Ectodermal cell (in vitro differentiated cells): ENCODE results near the gene CKAP4.

Source experiments
- H3K27ac ChIP-seq: 2 replicates; pipeline ENCODE4 v1.7.0; 2013; ENCODE audit warnings: mild to moderate bottlenecking, low read depth, low read length; ENCODE audit not compliant: insufficient read depth, poor library complexity, severe bottlenecking
- H3K27me3 ChIP-seq: 2 replicates; pipeline ENCODE4 v1.7.0; 2013; ENCODE audit warnings: mild to moderate bottlenecking, low read length; ENCODE audit not compliant: insufficient read depth, control insufficient read depth, poor library complexity, severe bottlenecking
- H3K36me3 ChIP-seq: one replicate; pipeline ENCODE4 v1.7.0; 2013; ENCODE audit warnings: low read length; ENCODE audit not compliant: control insufficient read depth, insufficient read depth
- H3K4me1 ChIP-seq: one replicate; pipeline ENCODE4 v1.7.0; 2013; ENCODE audit warnings: low read length; ENCODE audit not compliant: control insufficient read depth, insufficient read depth
- H3K4me3 ChIP-seq: 2 replicates; pipeline ENCODE4 v1.7.0; 2013; ENCODE audit warnings: low read depth, low read length, control low read depth; ENCODE audit not compliant: insufficient read depth
- H3K9me3 ChIP-seq: 2 replicates; pipeline ENCODE4 v1.7.0; 2013; ENCODE audit warnings: mild to moderate bottlenecking, low read length, moderate library complexity; ENCODE audit not compliant: control insufficient read depth
- WGBS, 2 experiments: methylation state at CpG; one replicate each; pipeline ENCODE4 v1.1.7; 2013; ENCODE audit warnings: missing lambda C conversion rate in 2 of 2; 5-methylcytosine and 5-hydroxymethylcytosine counted together

Gene CKAP4

DNA sequence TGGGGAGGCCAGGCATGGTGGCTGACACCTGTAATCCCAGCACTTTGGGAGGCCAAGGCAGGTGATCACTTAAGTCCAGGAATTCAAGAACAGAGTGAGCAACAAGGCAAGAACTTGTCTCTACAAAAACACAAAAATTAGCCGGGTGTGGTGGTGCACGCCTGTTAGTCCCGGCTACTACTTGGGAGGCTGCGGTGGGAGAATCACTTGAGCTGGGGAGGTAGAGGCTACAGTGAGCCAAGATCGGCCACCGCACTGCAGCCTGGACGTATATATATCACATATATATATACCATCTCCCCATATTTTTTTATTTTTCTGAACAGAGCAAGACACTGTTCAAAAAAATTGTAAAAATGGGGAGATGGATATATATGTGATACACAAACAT, 19.5 kb downstream of the CKAP4 start:
- Histone ChIP-seq H3K9me3 (no peaks in the 10 kb centered on the region), H3K4me1 (peaks cover 6% of the 10 kb centered on the region), H3K27ac (no peak overlapping the region), H3K27me3 (no peaks in the 10 kb centered on the region), H3K36me3 (no peaks in the 10 kb centered on the region), H3K4me3 (no peak overlapping the region)
- 89 to 91% methylated on average over 6 of the region's 7 CpGs for WGBS, 2 experiments

DNA sequence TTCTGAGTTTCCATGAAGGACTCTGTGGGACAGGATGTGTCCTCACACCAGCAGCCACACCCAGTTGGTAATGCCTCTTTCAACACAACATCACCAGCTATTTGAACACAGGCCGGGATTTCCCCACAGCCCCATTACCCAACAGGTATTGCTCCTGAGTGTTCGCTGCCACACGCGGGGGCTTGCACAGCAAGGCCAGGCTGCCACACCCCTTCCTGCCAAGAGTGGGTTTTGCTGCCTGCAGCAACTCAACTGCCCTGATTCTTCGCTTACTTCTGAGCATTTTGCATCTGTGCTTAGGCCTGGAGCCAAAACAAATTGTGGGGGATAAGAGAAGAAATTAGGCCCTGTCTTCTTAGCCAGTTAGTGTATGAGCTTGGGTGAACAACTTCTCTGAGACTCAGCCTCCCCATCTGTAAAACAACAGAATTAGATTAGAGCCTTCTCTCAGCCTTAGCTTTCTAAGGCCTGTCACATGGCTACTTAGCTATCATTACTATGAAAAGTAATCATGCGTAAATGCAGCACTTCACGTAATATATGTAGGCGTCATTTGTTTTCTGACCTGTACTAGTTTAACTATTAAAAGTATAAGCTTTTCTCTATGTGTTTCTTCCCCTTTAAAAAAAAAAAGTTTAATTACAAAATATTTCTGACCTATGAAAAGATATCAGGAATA, 20.0 kb downstream of the CKAP4 start:
- Histone ChIP-seq H3K4me1 (peaks cover 6% of the 10 kb centered on the region), H3K36me3 (no peaks in the 10 kb centered on the region), H3K4me3 (no peak overlapping the region), H3K27me3 (no peaks in the 10 kb centered on the region), H3K27ac (no peak overlapping the region), H3K9me3 (no peaks in the 10 kb centered on the region)
- WGBS, 2 experiments = 96% methylated on average over 8 of the region's 8 CpGs

DNA sequence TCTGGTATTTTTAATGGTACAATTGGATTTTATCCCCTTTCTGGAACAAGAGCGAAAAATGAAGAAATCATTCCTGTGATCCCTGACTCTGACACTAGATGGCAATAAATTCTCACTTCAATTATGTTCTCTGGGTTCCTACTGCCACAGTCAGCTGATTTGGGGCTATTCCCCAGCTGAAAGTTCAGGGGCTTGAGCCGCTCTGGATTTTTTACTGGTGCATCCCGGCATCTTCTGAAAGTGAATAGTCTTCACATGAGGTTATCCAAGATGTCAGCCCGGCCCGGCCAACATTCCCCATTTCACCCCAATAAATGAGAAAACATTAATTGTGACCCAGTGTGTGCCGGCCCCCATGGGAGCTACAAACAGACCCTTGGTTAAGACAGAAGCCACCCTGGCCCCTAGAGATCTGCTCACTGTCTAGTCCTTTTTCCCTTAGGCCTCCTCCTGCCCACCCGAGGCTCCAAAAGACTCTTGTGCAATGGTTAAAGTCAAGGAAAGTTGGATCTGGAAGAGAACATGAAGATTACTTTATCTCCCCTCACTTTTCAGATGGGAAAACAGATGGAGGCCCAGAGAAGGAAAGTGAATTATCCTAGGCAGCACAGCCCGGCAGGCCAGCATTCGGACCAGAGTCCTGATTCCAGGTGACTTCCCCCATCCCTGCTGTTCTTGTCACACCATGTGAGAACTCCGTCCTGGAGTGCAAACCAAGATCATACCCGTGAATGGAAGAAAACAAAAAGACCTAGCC, 20.8 kb downstream of the CKAP4 start:
- no peaks in the 10 kb centered on the region for H3K9me3 ChIP-seq
- 71 to 74% methylated on average over 11 of the region's 11 CpGs for WGBS, 2 experiments
- H3K4me3 ChIP-seq = no peak overlapping the region
- no peaks in the 10 kb centered on the region for H3K27me3 ChIP-seq
- H3K4me1 ChIP-seq = peaks cover 6% of the 10 kb centered on the region
- H3K36me3 ChIP-seq = no peaks in the 10 kb centered on the region
- no peak overlapping the region for H3K27ac ChIP-seq

DNA sequence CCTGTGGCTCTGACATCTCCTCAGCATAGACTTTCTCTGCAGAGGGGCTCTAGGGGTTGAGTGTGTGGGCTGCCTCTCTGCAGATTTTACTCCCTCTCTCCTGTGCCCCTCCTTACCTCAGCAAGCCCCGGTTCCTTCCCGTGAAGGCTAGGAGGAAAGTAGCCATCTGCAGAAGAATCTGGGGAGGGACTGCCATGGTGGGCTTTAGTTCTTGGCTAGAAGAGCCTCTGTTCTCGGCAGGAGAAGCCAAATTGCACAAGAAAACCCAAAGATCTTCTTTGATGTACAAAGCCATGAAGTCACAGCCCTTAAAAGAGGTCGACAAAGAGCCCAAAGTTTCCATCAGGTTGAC, 23.5 kb downstream of the CKAP4 start:
- no peaks in the 10 kb centered on the region for H3K27me3 ChIP-seq
- H3K4me3 ChIP-seq = no peak overlapping the region
- H3K27ac ChIP-seq = no peak overlapping the region
- peaks cover 6% of the 10 kb centered on the region for H3K4me1 ChIP-seq
- WGBS, 2 experiments = 39 to 48% methylated on average over 4 of the region's 4 CpGs
- no peaks in the 10 kb centered on the region for H3K9me3 ChIP-seq
- H3K36me3 ChIP-seq = no peaks in the 10 kb centered on the region

DNA sequence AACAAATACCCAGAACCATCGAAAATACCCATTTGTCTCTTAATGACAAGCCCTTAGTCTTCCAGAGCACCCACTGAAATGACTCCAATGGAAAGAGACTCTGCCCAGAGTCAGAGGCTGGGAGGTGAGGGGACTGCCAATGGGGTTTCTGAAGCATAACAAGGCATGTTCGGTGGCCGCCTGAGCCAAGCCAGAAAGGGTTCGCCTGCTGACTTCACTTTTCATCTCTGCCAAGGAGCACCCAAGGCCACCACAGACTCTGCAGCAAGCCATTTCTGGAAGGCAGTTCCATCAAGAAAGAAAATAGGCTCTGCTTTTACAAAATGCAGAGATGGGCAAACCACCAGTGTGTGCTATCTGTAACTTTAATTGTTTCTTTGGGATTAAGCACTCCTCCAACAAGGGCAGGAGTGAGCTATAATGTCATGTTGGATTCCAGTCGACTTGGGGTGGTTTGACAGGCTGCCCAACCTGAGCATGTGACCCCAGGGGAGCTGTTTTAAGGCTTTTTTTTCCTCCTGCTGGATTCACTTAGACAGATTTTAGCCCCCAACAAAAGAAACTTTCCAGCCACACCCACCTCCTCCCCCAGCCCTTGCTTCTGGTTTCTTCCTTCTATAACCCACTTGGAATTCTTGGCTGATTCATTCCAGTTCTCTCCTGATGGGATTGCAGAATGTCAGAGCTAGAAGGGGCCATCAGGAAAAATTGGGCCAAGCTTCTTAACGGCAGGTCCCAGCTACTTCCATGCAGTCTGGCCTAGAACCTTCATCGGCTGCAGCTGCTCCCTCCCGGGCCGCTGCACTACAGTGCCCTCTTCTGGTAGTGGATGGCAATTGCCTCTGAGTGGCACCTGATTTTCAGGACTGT, 24.1 kb downstream of the CKAP4 start:
- 49 to 51% methylated on average over 9 of the region's 9 CpGs for WGBS, 2 experiments
- peaks cover 6% of the 10 kb centered on the region for H3K4me1 ChIP-seq
- no peaks in the 10 kb centered on the region for H3K36me3 ChIP-seq
- no peaks in the 10 kb centered on the region for H3K9me3 ChIP-seq
- H3K27me3 ChIP-seq = no peaks in the 10 kb centered on the region
- no peak overlapping the region for H3K27ac ChIP-seq
- H3K4me3 ChIP-seq = no peak overlapping the region

DNA sequence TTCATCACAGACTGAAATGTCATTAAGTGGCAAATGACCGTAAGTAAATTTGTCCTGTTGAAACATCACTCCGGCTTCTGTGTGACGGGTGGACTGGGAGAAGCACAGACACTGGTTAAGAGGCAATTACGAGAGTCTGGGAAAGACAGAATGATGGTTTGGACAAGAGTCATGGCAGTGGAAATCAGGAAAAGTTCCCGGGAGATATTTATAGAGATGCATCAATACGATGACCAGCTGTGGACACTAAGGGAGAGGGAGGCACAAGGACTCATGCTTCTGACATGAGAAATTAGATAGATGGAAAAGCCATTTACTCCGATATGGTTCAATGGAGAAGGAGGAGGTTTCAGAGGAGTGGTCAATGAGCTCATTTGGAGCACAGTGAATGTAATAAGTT, 27.3 kb downstream of the CKAP4 start:
- H3K9me3 ChIP-seq = no peaks in the 10 kb centered on the region
- 94 to 96% methylated on average over 7 of the region's 7 CpGs for WGBS, 2 experiments
- H3K27me3 ChIP-seq = no peaks in the 10 kb centered on the region
- no peak overlapping the region for H3K27ac ChIP-seq
- peaks cover 6% of the 10 kb centered on the region for H3K4me1 ChIP-seq
- no peak overlapping the region for H3K4me3 ChIP-seq
- H3K36me3 ChIP-seq = no peaks in the 10 kb centered on the region

DNA sequence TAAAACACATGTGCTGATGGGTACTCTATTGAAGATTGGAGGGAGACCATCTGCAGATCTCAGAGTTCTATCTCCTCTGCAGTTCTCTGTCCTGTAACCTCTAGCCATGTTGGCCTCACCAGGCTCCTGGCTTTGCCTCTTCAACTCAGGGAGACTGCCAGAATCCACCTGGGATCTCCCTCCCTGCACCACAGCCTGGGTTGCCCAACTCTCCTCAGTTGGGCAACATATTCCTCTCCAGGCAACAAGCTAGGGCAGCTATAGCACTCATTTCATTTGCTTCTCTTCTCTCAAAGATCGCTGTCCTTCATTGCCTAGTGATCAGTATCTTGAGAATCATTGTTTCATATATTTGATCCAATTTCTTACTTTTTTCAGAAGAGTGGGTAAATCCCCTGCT, 28.8 kb downstream of the CKAP4 start:
- Histone ChIP-seq H3K36me3 (no peaks in the 10 kb centered on the region), H3K27ac (no peak overlapping the region), H3K4me3 (no peak overlapping the region), H3K27me3 (no peaks in the 10 kb centered on the region), H3K9me3 (no peaks in the 10 kb centered on the region), H3K4me1 (peaks cover 6% of the 10 kb centered on the region)
- 100% methylated on average over 1 of the region's 1 CpG for WGBS, 2 experiments

DNA sequence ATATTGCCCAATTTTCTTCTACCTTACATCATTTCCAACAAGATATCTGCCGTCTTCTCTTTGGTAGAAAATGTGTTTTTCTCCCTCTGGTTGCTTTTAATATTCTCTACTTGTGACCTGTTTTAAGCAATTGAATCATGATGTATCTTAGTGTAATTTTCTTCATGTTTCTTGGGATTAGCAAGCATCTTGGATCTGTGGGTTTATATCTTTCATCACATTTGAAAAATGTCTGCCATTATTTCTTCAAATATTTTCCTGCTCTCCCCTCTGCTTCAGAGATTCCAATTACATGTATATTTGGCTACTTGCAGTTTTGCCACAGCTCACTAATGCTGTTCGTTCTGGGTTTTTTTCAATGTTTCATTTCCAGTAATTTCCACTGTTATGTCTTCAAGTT, 30.1 kb downstream of the CKAP4 start:
- 90 to 97% methylated on average over 1 to 2 of the region's 2 CpGs for WGBS, 2 experiments
- Histone ChIP-seq H3K36me3 (no peaks in the 10 kb centered on the region), H3K9me3 (no peaks in the 10 kb centered on the region), H3K27ac (no peak overlapping the region), H3K27me3 (no peaks in the 10 kb centered on the region), H3K4me1 (no peaks in the 10 kb centered on the region), H3K4me3 (no peak overlapping the region)

DNA sequence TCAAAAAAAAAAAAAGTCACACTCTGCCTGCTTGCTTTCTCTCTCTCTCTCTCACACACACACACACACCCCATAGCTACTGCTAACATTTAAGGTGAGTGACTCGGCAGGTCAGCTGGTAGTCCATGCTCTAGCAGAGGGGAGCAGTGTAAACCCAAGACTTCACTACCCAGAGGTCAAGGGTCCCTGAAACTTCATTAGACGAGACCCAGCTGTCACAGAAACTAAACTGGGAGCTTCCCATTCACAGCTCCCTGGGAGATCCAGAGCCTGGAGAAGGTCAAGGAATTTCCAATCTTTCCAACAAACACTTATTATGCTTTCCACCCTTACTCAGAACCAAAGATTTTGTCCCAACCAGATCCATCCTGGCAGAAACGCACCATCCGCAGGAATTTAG, 33.2 kb downstream of the CKAP4 start:
- no peaks in the 10 kb centered on the region for H3K36me3 ChIP-seq
- WGBS, 2 experiments = 83 to 86% methylated on average over 4 of the region's 4 CpGs
- H3K27me3 ChIP-seq = no peaks in the 10 kb centered on the region
- H3K9me3 ChIP-seq = no peaks in the 10 kb centered on the region
- H3K27ac ChIP-seq = no peak overlapping the region
- H3K4me3 ChIP-seq = no peak overlapping the region
- H3K4me1 ChIP-seq = no peaks in the 10 kb centered on the region

DNA sequence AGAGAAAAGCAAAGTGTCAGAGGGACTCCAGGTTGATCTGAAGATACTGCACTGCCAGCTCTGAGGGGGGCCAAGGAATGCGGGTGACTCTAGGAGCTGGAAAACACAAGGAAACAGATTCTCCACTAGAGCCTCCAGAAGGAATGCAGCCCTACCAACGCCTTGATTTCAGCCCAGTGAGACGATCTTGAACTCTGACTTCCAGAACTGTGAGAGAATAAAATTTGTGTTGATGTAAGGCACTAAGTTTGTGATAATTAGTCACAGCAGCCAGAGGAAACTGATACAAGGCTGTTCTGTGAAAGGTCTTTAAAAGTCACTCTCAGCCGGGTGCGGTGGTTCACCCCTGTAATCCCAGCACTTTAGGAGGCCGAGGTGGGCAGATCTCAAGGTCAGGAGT, 34.2 kb downstream of the CKAP4 start:
- H3K36me3 ChIP-seq = no peaks in the 10 kb centered on the region
- no peaks in the 10 kb centered on the region for H3K4me1 ChIP-seq
- H3K9me3 ChIP-seq = no peaks in the 10 kb centered on the region
- WGBS, 2 experiments = 92% methylated on average over 6 of the region's 6 CpGs
- H3K4me3 ChIP-seq = no peak overlapping the region
- H3K27me3 ChIP-seq = no peaks in the 10 kb centered on the region
- no peak overlapping the region for H3K27ac ChIP-seq
